Loucy (cell line): ENCODE data around the gene PIGT.

Experiments
- H2AFZ ChIP-seq: fragments of 200-600 bp; sonication (generic); 2 replicates; pipeline ENCODE4 v1.6.0; 2016; ENCODE audit warnings: antibody characterized with exemption, mild to moderate bottlenecking, low read length, moderate library complexity
- H3F3A ChIP-seq: fragments of 200-600 bp; 2 replicates; pipeline ENCODE4 v1.6.0; 2016; ENCODE audit warnings: antibody characterized with exemption, low read depth, mild to moderate bottlenecking
- H3K27me3 ChIP-seq: fragments of 200-600 bp; sonication (generic); 2 replicates; pipeline ENCODE4 v1.6.1; 2014; ENCODE audit warnings: low read length, mild to moderate bottlenecking; ENCODE audit not compliant: insufficient read depth, poor library complexity, severe bottlenecking
- H3K36me3 ChIP-seq: fragments of 200-600 bp; sonication (generic); 2 replicates; pipeline ENCODE4 v1.6.1; 2016; ENCODE audit warnings: low read length; ENCODE audit not compliant: insufficient read depth
- H3K4me1 ChIP-seq: fragments of 200-600 bp; sonication (generic); 2 replicates; pipeline ENCODE4 v1.5.1; 2014; ENCODE audit warnings: low read length, mild to moderate bottlenecking; ENCODE audit not compliant: insufficient read depth, poor library complexity, severe bottlenecking
- H3K4me2 ChIP-seq: fragments of 200-600 bp; sonication (generic); 2 replicates; pipeline ENCODE4 v1.6.0; 2014; ENCODE audit warnings: antibody characterized with exemption, low read length, low read depth, mild to moderate bottlenecking; ENCODE audit not compliant: poor library complexity, severe bottlenecking
- H3K4me3 ChIP-seq: fragments of 200-600 bp; sonication (generic); 2 replicates; pipeline ENCODE4 v1.5.1; 2014; ENCODE audit warnings: low read length, mild to moderate bottlenecking, mixed read lengths; ENCODE audit not compliant: poor library complexity, severe bottlenecking
- H3K79me2 ChIP-seq: fragments of 200-600 bp; sonication (generic); 2 replicates; pipeline ENCODE4 v1.6.1; 2014; ENCODE audit warnings: low read length; ENCODE audit not compliant: insufficient read depth
- H3K9ac ChIP-seq: fragments of 200-600 bp; sonication (generic); 2 replicates; pipeline ENCODE4 v1.6.0; 2014; ENCODE audit warnings: mild to moderate bottlenecking, low read depth, low read length, moderate library complexity; ENCODE audit not compliant: poor library complexity, severe bottlenecking
- H3K9me2 ChIP-seq: fragments of 200-600 bp; sonication (generic); replicated peaks from 2 replicates; pipeline ENCODE4 v1.6.1; 2016; ENCODE audit warnings: low read depth, low read length, mixed read lengths
- H3K9me3 ChIP-seq: fragments of 200-600 bp; sonication (generic); 2 replicates; pipeline ENCODE4 v1.6.1; 2014; ENCODE audit warnings: mild to moderate bottlenecking, antibody characterized with exemption, low read length, low read depth; ENCODE audit not compliant: insufficient read depth
- H4K20me1 ChIP-seq: fragments of 200-600 bp; sonication (generic); 2 replicates; pipeline ENCODE4 v1.6.0; 2014; ENCODE audit warnings: antibody characterized with exemption, low read length, mild to moderate bottlenecking; ENCODE audit not compliant: insufficient read depth, poor library complexity, severe bottlenecking
- EZH2phosphoT487 ChIP-seq: fragments of 200-600 bp; IDR thresholded peaks from 2 replicates; pipeline ENCODE4 v1.6.1; 2018; ENCODE audit warnings: antibody characterized with exemption, mild to moderate bottlenecking, moderate library complexity, borderline replicate concordance
- TF ChIP-seq, protein P1 (sequence below): fragments of 200-600 bp; sonication (generic); conservative IDR thresholded peaks from 2 replicates; pipeline ENCODE4 v1.5.1; 2014; ENCODE audit warnings: mild to moderate bottlenecking, antibody characterized with exemption, low read length

The PIGT gene

GRCh38 chr20:45374101-45374467, 41.9 kb upstream of the PIGT start:
- no peak overlapping the region for H3K9ac ChIP-seq
- no peaks in the 10 kb centered on the region for H3K9me3 ChIP-seq
- TF ChIP-seq, protein P1, sequence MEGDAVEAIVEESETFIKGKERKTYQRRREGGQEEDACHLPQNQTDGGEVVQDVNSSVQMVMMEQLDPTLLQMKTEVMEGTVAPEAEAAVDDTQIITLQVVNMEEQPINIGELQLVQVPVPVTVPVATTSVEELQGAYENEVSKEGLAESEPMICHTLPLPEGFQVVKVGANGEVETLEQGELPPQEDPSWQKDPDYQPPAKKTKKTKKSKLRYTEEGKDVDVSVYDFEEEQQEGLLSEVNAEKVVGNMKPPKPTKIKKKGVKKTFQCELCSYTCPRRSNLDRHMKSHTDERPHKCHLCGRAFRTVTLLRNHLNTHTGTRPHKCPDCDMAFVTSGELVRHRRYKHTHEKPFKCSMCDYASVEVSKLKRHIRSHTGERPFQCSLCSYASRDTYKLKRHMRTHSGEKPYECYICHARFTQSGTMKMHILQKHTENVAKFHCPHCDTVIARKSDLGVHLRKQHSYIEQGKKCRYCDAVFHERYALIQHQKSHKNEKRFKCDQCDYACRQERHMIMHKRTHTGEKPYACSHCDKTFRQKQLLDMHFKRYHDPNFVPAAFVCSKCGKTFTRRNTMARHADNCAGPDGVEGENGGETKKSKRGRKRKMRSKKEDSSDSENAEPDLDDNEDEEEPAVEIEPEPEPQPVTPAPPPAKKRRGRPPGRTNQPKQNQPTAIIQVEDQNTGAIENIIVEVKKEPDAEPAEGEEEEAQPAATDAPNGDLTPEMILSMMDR = no peak
- no peak for TF ChIP-seq EZH2phosphoT487
- no peak overlapping the region for H3K4me3 ChIP-seq
- H2AFZ ChIP-seq = 0 out of 2 replicates have a peak overlapping the region, but pooled peaks have one; percentile 73
- H3F3A ChIP-seq = no peaks in the 10 kb centered on the region
- H3K27me3 ChIP-seq = no peaks in the 10 kb centered on the region
- no peaks in the 10 kb centered on the region for H3K79me2 ChIP-seq
- H3K4me1 ChIP-seq = peaks cover 7% of the 10 kb centered on the region
- H3K4me2 ChIP-seq = peak overlapping the region; percentile 49
- no peaks in the 10 kb centered on the region for H3K36me3 ChIP-seq
- H4K20me1 ChIP-seq = no peaks in the 10 kb centered on the region
- H3K9me2 ChIP-seq = no peaks in the 10 kb centered on the region

DNA sequence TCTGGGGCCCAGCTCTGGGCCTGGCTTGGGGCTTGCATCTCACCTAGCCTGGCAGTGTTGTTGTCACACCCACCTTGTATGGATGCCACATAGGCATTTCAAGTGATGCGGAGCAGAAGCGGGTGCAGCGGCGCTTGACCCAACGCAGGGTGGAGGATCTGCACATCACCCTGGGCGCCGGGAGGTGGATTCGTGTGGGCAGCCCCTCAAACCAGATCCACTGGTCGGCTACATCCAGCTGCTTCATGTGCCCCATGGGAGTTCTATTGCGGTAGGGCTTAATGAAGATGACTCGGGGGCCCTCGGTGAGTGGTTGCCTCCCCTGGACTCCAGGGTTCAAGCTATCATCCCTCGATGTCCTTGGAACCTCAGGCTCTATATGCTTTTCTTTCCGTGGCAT, 41.0 kb upstream of the PIGT start:
- Histone ChIP-seq H4K20me1 (no peaks in the 10 kb centered on the region), H3K36me3 (no peaks in the 10 kb centered on the region), H3F3A (no peaks in the 10 kb centered on the region), H3K9ac (no peak overlapping the region), H3K27me3 (no peaks in the 10 kb centered on the region), H3K79me2 (no peaks in the 10 kb centered on the region), H3K4me1 (peaks cover 6% of the 10 kb centered on the region), H3K4me2 (no peak overlapping the region), H3K9me2 (no peaks in the 10 kb centered on the region), H3K4me3 (no peak overlapping the region), H2AFZ (no peak overlapping the region), H3K9me3 (no peaks in the 10 kb centered on the region)
- TF ChIP-seq EZH2phosphoT487 = no peak
- TF ChIP-seq, protein P1 = no peak

GRCh38 chr20:45377269-45377668, 38.7 kb upstream of the PIGT start:
- H4K20me1 ChIP-seq = no peaks in the 10 kb centered on the region
- H3K4me2 ChIP-seq = no peak overlapping the region
- H3K4me3 ChIP-seq = no peak overlapping the region
- H3K9ac ChIP-seq = no peak overlapping the region
- no peaks in the 10 kb centered on the region for H3F3A ChIP-seq
- H2AFZ ChIP-seq = no peak overlapping the region
- no peak for TF ChIP-seq EZH2phosphoT487
- TF ChIP-seq, protein P1 = no peak
- H3K9me3 ChIP-seq = no peaks in the 10 kb centered on the region
- no peaks in the 10 kb centered on the region for H3K36me3 ChIP-seq
- peaks cover 6% of the 10 kb centered on the region for H3K4me1 ChIP-seq
- H3K27me3 ChIP-seq = no peaks in the 10 kb centered on the region
- H3K79me2 ChIP-seq = no peaks in the 10 kb centered on the region
- H3K9me2 ChIP-seq = no peaks in the 10 kb centered on the region
